HT-29 (cell line): ENCODE data around the gene HERC3. TPM values are rescaled to one million over a fixed set of nuclear protein-coding genes. Genes with fewer than 3 reads are reported as not detected.
A peak's percentile ranks its signal among the peaks of the same experiment; 100 is the strongest.
"Not testable (repeated sequence)": the region's sequence is repeated elsewhere in the genome, so short reads cannot be mapped to it uniquely, and the experiment has no call there.

ENCODE experiments used
- DNase-seq: peaks from one replicate; pipeline ENCODE4 v3.0.0-alpha.2; 2015; ENCODE audit warnings: low spot score
- total RNA-seq: library from RNA; depleted of rRNA; stranded (reverse); fragments of >200 nt; shearing (Covaris generic); gene quantifications from 2 replicates; pipeline ENCODE4 v1.2.3, GENCODE V29; 2014

Gene HERC3
- total RNA-seq, 1 experiment from 2014 or later: 5.0 TPM

GRCh38 chr4:88606832-88607231 is 14.6 kb downstream of the HERC3 start:
- no peak for DNase-seq

GRCh38 chr4:88609387-88609786 is 17.1 kb downstream of the HERC3 start:
- peak; percentile 24 for DNase-seq

- not testable (repeated sequence) for DNase-seq
Observed at GRCh38 chr4:88609794-88610193, 17.5 kb downstream of the HERC3 start.

- no peak for DNase-seq
Observed at GRCh38 chr4:88610771-88611170, 18.5 kb downstream of the HERC3 start.

GRCh38 chr4:88613417-88613875 is 21.2 kb downstream of the HERC3 start:
- no peak for DNase-seq

- DNase-seq: no peak
Observed at GRCh38 chr4:88614058-88614457, 21.8 kb downstream of the HERC3 start.

GRCh38 chr4:88616275-88617150 is 24.2 kb downstream of the HERC3 start:
- no peak for DNase-seq

- DNase-seq: no peak
Observed at GRCh38 chr4:88618782-88619485, 26.7 kb downstream of the HERC3 start.

- no peak for DNase-seq
Observed at GRCh38 chr4:88619971-88620370, 27.7 kb downstream of the HERC3 start.

GRCh38 chr4:88621763-88622327 is 29.6 kb downstream of the HERC3 start:
- DNase-seq: no peak

GRCh38 chr4:88623097-88623496 is 30.8 kb downstream of the HERC3 start:
- DNase-seq: no peak

GRCh38 chr4:88628746-88629145 is 36.5 kb downstream of the HERC3 start:
- DNase-seq: no peak

GRCh38 chr4:88629826-88630225 is 37.5 kb downstream of the HERC3 start:
- DNase-seq: no peak

- no peak for DNase-seq
Observed at GRCh38 chr4:88630756-88631155, 38.5 kb downstream of the HERC3 start.

- no peak for DNase-seq
Observed at GRCh38 chr4:88643932-88644331, 51.7 kb downstream of the HERC3 start.

- DNase-seq: no peak
Observed at GRCh38 chr4:88645994-88646393, 53.7 kb downstream of the HERC3 start.

GRCh38 chr4:88646528-88647280 is 54.4 kb downstream of the HERC3 start:
- no peak for DNase-seq

GRCh38 chr4:88649716-88650115 is 57.4 kb downstream of the HERC3 start:
- DNase-seq: no peak

- no peak for DNase-seq
Observed at GRCh38 chr4:88653371-88653946, 61.2 kb downstream of the HERC3 start.

GRCh38 chr4:88655226-88655625 is 62.9 kb downstream of the HERC3 start:
- no peak for DNase-seq
